NCI-H187 (cell line): ENCODE results near the gene RAB3GAP2.
"Not testable (repeated sequence)": the region's sequence is repeated elsewhere in the genome, so short reads cannot be mapped to it uniquely, and the experiment has no call there.

Source experiments
- DNase-seq, 2 experiments: peaks; one replicate each; lab custom pipeline; 2025; lab: John Stamatoyannopoulos, UW

The RAB3GAP2 gene

GRCh38 chr1:220198186-220199005, 73.9 kb downstream of the RAB3GAP2 start:
- DNase-seq: no peak

- no peak for DNase-seq
Observed at GRCh38 chr1:220195701-220196100, 76.6 kb downstream of the RAB3GAP2 start.

- no peak for DNase-seq
Observed at GRCh38 chr1:220189750-220190347, 82.4 kb downstream of the RAB3GAP2 start.

GRCh38 chr1:220188538-220188937, 83.7 kb downstream of the RAB3GAP2 start:
- DNase-seq: no peak

GRCh38 chr1:220186752-220187151, 85.5 kb downstream of the RAB3GAP2 start:
- no peak for DNase-seq

GRCh38 chr1:220184506-220184905, 87.7 kb downstream of the RAB3GAP2 start:
- no peak for DNase-seq

- DNase-seq: no peak
Observed at GRCh38 chr1:220182656-220183055, 89.6 kb downstream of the RAB3GAP2 start.

GRCh38 chr1:220182111-220182510, 90.1 kb downstream of the RAB3GAP2 start:
- no peak for DNase-seq

GRCh38 chr1:220176540-220176939, 95.7 kb downstream of the RAB3GAP2 start:
- no peak for DNase-seq

- no peak for DNase-seq
Observed at GRCh38 chr1:220170836-220171526, 101.3 kb downstream of the RAB3GAP2 start.

- not testable (repeated sequence) for DNase-seq
Observed at GRCh38 chr1:220169887-220170286, 102.4 kb downstream of the RAB3GAP2 start.

GRCh38 chr1:220166853-220167252, 105.4 kb downstream of the RAB3GAP2 start:
- DNase-seq: no peak

- DNase-seq: no peak
Observed at GRCh38 chr1:220164517-220164916, 107.7 kb downstream of the RAB3GAP2 start.

- no peak for DNase-seq
Observed at GRCh38 chr1:220164116-220164515, 108.1 kb downstream of the RAB3GAP2 start.

- no peak for DNase-seq
Observed at GRCh38 chr1:220160027-220160426, 112.2 kb downstream of the RAB3GAP2 start.

- DNase-seq: no peak
Observed at GRCh38 chr1:220159041-220159440, 113.2 kb downstream of the RAB3GAP2 start.

GRCh38 chr1:220158530-220158929, 113.7 kb downstream of the RAB3GAP2 start:
- not testable (repeated sequence) for DNase-seq

GRCh38 chr1:220157738-220158137, 114.5 kb downstream of the RAB3GAP2 start:
- no peak for DNase-seq

- no peak for DNase-seq
Observed at GRCh38 chr1:220156620-220157146, 115.6 kb downstream of the RAB3GAP2 start.

GRCh38 chr1:220153147-220153546, 119.1 kb downstream of the RAB3GAP2 start:
- no peak for DNase-seq

GRCh38 chr1:220151454-220151853, 120.8 kb downstream of the RAB3GAP2 start:
- DNase-seq: no peak

GRCh38 chr1:220149742-220150141, 122.5 kb downstream of the RAB3GAP2 start:
- DNase-seq: no peak

- DNase-seq: no peak
Observed at GRCh38 chr1:220144051-220144450, 128.2 kb downstream of the RAB3GAP2 start.
